Activated gamma-delta T cell treated with Interleukin-2 at 50 U/mL for 16 hours (primary cell): Measurements from ENCODE around the gene TSPAN3.

Experiments
- DNase-seq: peaks from one replicate; pipeline ENCODE4 v3.0.0-alpha.2; 2020

Gene TSPAN3

GRCh38 chr15:77070495-77071304 is at the start of gene TSPAN3:
TSPAN3 (minus strand) TSS chr15:77071109; CDS start chr15:77070954, 155 bp downstream.
- peak; percentile 91 for DNase-seq

GRCh38 chr15:77120576-77120975 is 49.7 kb upstream of the TSPAN3 start:
- DNase-seq, result no peak

- no peak for DNase-seq
Observed at GRCh38 chr15:77119446-77119845, 48.5 kb upstream of the TSPAN3 start.

- peak; percentile 21 for DNase-seq
Observed at GRCh38 chr15:77118882-77119321, 48.0 kb upstream of the TSPAN3 start.

- no peak for DNase-seq
Observed at GRCh38 chr15:77115179-77115578, 44.3 kb upstream of the TSPAN3 start.

GRCh38 chr15:77112838-77113504 is 42.1 kb upstream of the TSPAN3 start:
- DNase-seq, result no peak

GRCh38 chr15:77111789-77112188 is 40.9 kb upstream of the TSPAN3 start:
- no peak for DNase-seq

GRCh38 chr15:77107531-77108355 is 36.8 kb upstream of the TSPAN3 start:
- DNase-seq, result no peak

- DNase-seq, result no peak
Observed at GRCh38 chr15:77107068-77107467, 36.2 kb upstream of the TSPAN3 start.

- no peak for DNase-seq
Observed at GRCh38 chr15:77104155-77104554, 33.2 kb upstream of the TSPAN3 start.

GRCh38 chr15:77099741-77100463 is 29.0 kb upstream of the TSPAN3 start:
- no peak for DNase-seq

GRCh38 chr15:77098572-77098971 is 27.7 kb upstream of the TSPAN3 start:
- no peak for DNase-seq

- DNase-seq, result no peak
Observed at GRCh38 chr15:77097921-77098320, 27.0 kb upstream of the TSPAN3 start.

GRCh38 chr15:77097248-77097721 is 26.4 kb upstream of the TSPAN3 start:
- DNase-seq, result no peak

- DNase-seq, result no peak
Observed at GRCh38 chr15:77096541-77096940, 25.6 kb upstream of the TSPAN3 start.

GRCh38 chr15:77096138-77096537 is 25.2 kb upstream of the TSPAN3 start:
- no peak for DNase-seq

GRCh38 chr15:77094397-77095030 is 23.6 kb upstream of the TSPAN3 start:
- DNase-seq, result no peak

- no peak for DNase-seq
Observed at GRCh38 chr15:77093436-77093835, 22.5 kb upstream of the TSPAN3 start.

- no peak for DNase-seq
Observed at GRCh38 chr15:77091097-77091496, 20.2 kb upstream of the TSPAN3 start.

- DNase-seq, result no peak
Observed at GRCh38 chr15:77087213-77087612, 16.3 kb upstream of the TSPAN3 start.

GRCh38 chr15:77085297-77085696 is 14.4 kb upstream of the TSPAN3 start:
- DNase-seq, result no peak

- no peak for DNase-seq
Observed at GRCh38 chr15:77084436-77084835, 13.5 kb upstream of the TSPAN3 start.
